IMR-90 (cell line): Measurements from ENCODE around the gene ATP6AP1. TPM values are rescaled to one million over a fixed set of nuclear protein-coding genes. Genes with fewer than 3 reads are reported as not detected.

Source experiments
- FOS ChIP-seq: fragments of 150-350 bp; IDR thresholded peaks from 2 replicates; pipeline ENCODE4 v1.6.1; 2016; ENCODE audit warnings: low read depth, low read length
- polyA plus RNA-seq, 3 experiments: library from polyadenylated mRNA; depleted of rRNA; stranded (reverse); fragments of >200 nt; gene quantifications; 2 replicates each; pipeline ENCODE4 v1.2.3, GENCODE V29; 2012; ENCODE audit warnings: low replicate concordance in 1 of 3
- total RNA-seq: library from RNA; depleted of rRNA; stranded (reverse); fragments of >200 nt; gene quantifications from 2 replicates; pipeline ENCODE4 v1.2.3, GENCODE V29; 2012
- TF ChIP-seq, protein P1 (sequence below): conservative IDR thresholded peaks from 2 replicates; pipeline ENCODE4 v1.5.1; 2012; ENCODE audit warnings: mild to moderate bottlenecking, low read depth, low read length, improper control_type of control experiment

ATP6AP1 gene
- total and polyA plus RNA-seq, 2 of the 4 experiments (the other 2 are of a cell fraction), result 13.8 to 96.7 TPM

DNA sequence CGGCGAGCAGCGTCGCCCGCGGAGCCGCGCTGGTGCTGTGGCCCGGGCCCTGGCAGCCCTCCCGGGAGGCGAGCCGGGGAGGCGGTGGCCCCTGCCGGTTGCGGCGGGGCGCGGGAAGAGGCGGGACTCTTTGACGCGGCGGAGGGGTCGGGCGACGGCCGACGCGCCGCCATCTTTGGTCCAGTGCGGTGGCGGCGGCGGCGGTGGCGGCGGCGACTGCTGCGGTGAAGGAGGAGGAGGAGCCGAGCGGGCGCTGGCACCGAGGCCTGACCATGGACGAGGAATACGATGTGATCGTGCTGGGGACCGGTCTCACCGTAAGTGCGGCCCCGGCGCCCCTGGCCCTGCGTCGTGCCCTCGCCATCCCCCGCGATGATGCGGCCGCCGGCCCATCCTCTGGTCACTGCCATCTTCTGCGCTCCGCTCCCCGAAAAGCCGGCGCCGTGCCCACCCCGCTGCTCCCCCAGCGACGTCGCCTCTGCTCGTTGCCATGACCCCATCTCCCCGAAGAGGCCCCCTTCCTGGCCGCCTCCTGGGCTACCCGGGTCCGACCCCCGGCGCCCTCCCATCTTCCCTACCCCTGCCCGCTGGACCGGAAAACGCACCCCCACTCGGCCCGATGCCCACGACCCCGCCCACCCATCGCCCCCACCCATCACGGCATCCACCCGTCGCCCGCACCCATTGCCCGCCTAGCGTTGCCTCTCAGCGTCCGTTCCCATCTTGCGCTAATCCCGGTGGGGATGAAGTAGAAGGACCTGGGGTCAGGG lies 8.7 kb downstream of the ATP6AP1 start, which contains the start of gene GDI1 (continued):
- TF ChIP-seq, protein P1, sequence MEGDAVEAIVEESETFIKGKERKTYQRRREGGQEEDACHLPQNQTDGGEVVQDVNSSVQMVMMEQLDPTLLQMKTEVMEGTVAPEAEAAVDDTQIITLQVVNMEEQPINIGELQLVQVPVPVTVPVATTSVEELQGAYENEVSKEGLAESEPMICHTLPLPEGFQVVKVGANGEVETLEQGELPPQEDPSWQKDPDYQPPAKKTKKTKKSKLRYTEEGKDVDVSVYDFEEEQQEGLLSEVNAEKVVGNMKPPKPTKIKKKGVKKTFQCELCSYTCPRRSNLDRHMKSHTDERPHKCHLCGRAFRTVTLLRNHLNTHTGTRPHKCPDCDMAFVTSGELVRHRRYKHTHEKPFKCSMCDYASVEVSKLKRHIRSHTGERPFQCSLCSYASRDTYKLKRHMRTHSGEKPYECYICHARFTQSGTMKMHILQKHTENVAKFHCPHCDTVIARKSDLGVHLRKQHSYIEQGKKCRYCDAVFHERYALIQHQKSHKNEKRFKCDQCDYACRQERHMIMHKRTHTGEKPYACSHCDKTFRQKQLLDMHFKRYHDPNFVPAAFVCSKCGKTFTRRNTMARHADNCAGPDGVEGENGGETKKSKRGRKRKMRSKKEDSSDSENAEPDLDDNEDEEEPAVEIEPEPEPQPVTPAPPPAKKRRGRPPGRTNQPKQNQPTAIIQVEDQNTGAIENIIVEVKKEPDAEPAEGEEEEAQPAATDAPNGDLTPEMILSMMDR, result no peak
- no peak for TF ChIP-seq FOS
